Measurements from ENCODE around the gene ANKDD1A.

GRCh38 chr15:64951777-64952418 lies 40.2 kb downstream of the ANKDD1A start:
- no peak for TF ChIP-seq YY1 (IDR thresholded peaks at IDR 0.05; ENCODE audit: insufficient read depth, insufficient read length)
- no peak for TF ChIP-seq ZNF274 (IDR thresholded peaks at IDR 0.05; ENCODE audit: low read depth, low read length)

All from NT2/D1 (cell line).